ENCODE data around the gene ACTL7A.

GRCh38 chr9:108865037-108865436 lies 3.0 kb downstream of the ACTL7A start:
- TF ChIP-seq CTCF (IDR thresholded peaks at IDR 0.05 in 8 of 11, conservative IDR thresholded peaks at IDR 0.05 in 3 of 11), result no peak
- TF ChIP-seq POLR2AphosphoS5 (IDR thresholded peaks at IDR 0.05), result no peak
- no peak for TF ChIP-seq POLR2A (IDR thresholded peaks at IDR 0.05)
